Ecto neural progenitor cell (in vitro differentiated cells): ENCODE results near the gene CTDP1.
A peak's percentile ranks its signal among the peaks of the same experiment; 100 is the strongest.

Experiments
- DNase-seq: peaks from one replicate; pipeline ENCODE4 v3.0.0-alpha.2; 2018; ENCODE audit warnings: low spot score

CTDP1 gene

DNA sequence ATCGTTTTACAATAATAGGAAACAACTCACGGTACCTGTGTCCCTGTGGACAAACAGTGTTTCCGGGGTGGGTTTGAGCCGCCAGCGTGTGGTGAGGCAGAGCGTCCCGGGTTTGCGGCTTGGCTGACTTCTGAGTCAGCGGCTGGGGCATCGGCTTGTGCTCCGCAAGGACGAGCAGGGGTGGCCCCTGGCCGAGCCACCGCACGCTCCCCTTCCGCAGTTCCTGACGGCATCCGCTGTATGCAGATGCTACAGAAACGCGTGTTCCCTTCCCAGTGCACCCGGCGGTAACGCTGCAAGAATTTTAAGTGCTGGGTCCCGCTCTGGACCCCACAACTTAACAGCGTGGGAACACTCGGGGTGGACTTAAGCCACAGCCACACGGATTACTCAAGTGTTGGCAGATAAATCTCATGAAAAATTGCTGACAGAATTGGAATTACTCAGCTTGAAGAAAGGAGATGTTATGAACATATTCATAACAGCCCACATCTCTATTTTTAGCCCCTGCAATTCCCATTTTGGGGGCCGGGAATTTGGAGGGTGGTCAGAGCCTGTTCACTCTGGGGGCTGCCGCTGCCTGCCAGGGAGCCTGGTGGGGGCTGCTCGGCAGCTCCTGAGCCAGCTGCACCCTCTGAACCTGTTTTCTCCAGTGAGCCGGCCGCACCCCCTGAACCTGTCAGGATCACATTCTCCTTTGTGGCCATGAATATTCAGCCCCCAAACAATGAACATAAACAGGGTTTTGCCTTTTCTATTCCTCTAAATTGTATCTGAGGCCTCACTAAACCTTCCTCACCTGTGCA, 105.6 kb downstream of the CTDP1 start:
- no peak for DNase-seq

DNA sequence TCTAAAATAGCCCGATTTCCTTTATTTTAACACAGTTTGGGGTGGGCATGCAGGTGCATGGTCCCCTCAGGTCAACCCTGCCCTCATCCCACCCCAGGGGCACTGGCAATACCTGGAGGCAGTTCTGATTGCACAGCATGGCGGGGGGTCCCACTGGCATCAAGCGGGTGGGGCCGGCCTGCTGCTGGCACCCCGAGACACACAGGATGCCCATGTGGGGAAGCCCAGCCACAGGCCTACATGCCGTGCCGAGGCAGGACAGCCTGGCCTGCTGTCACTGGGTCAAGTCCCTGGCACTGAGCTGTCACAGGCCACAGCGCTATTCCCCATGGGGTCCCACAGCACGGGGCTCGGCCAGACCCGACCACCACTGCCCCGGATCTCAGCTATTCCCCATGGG, 106.2 kb downstream of the CTDP1 start:
- DNase-seq: no peak

DNA sequence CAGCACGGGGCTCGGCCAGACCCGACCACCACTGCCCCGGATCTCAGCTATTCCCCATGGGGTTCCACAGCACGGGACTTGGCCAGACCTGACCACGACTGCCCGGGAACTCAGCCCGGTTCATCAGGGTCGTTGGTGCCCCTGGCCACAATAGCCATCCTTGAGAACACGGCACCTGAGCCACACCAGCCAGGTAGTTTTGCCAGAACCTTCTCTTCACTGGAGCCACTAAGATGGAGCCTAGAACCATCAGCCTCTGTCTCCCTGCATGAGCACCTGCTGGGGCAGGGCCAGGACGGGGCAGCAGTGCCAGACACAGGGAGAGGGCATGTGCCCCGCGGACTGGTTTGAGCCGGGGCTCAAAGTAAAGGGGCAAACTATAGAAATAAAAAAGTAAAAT, 106.7 kb downstream of the CTDP1 start:
- no peak for DNase-seq

DNA sequence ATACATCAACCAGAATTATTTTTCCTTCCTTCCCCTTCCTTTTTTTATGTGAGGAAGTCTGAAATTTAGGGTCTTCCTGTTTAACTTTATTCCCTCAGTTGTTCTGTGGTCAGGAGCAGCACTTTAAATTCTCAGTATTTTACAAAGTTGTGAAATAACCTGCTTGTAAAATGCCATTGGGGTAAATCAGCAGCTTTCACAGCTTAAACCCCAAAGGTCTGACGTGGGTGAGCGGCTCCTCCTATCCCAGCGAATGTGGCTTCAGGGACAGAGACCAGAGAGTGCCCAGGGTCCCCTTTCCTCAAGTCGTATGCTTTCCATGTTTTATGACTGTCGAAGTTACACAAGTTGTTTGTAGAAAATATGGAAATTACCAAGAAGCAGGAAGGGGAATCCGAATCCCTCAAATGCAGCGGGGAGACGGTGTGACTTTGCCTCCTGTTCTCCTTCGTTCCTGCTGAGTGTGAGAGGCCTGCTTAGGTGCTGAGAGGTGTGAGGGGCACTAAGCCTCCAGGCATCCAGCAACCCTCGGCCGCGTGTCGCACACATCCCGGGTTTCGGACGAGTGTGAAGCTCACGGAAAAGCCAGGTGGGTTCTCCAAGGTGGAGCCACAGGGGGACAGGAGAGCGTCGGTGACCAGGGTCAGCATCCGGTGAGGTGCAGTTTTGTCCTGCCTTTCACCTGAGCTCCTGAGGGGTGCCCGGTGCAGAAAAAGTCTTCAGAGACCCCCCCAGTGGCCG, 107.4 kb downstream of the CTDP1 start:
- DNase-seq: no peak

DNA sequence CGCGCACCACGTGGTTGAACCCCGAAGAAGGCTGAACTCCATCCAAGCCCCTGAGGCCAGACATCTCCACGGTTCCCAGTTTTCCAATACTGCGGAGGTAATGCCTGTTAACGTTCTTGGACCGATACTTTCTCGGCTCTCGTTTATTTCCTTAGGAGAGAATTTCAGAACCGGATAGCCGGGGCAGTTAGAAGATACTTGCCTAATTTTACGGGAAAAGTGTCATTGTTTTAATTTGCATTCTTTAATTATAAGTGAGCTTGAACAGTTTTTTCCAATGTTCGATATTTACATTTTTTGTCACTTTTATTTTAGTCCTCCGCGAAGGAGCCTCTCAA, 107.9 kb downstream of the CTDP1 start:
- DNase-seq: no peak

DNA sequence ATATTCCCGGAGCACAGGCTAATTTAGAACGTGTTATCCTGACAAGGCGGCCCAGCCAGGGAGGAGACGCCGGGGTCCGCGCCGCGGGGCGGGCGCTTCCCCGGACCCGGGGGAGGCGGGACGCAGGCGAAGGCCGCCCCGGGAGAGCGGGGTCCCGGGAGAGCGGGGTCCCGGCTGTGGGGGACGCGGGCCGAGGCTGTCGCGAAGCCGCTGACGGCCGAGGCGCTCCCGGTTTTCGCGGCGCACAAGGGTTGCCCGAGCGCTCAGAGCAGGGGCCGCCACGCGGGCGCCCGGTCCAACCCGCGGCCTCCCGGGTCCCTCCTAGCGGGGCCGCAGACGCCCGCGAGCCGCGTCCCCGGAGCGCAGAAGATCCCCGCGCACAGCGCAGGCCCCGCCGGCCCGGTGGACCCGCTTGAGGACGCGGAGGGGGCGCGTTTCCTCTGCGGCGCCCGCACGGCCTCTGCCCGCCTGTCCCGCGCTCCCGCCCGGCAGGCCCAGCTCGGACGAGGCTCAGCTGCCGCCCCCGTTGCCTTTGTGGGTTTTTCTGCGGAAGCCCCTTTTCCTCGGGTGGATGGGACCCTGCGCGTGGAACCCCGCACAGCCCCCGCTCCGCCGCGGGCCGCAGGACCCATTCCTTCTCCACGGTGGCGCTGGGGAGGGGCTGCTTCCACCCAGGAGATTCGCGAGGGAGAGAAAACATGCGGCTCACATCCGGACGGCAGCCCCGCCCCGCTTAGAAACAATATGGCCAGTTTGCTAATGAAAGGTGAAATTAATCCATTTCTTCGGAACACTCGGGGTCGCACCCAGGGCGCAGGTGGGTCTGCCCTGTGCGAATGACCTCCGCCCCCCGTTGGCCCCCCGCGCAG, 108.5 kb downstream of the CTDP1 start:
- DNase-seq: no peak

DNA sequence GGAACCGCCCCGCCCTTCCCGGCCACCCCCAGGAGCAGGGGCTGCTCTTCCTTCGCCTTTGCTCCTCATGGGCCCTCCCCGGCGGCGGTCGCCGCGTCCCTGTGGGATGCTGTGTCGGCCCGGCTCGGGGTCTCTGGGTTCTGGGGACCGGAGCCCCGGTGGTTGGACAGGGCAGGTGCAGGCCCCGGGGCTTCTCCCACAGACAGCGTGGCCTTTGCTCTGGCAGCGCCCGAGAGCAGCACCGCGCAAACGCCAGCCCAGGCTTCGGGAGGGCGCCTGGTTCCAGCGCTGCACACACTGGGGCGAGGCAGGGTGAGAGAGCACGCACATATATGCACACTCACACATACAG, 109.1 kb downstream of the CTDP1 start:
- no peak for DNase-seq

DNA sequence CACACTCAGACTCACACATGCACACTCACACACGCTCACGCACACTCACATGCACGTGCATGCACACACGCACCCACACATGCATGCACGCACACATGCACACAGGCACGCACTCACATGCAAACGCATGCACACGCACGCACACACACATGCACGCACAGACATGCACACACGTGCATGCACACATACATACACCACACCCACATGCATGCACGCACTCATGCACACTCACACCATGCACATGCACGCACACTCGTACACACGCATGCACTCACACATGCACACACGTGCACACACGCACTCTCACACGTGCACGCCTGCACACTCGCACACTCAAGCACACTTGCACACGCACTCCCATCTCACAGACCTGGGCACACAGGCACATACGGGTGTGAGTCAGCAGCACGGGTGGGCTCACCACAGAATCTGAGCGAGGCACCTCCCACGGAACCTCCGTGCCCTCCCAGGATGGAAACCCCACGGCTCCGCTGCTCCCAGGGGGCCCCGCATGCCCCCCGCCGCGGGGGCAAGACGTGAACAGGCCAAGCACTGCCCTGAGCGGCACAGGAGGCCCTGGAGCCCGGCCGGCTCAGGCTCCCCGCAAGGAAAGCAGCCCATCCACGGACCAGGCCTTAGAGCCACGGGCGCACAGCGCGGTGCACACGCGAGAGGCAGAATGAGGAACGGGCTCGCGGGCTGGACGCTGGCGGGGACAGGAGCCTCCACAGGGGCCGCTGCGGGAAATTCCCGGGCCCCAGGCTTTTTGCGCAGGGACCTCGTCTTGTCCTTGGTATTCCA, 109.7 kb downstream of the CTDP1 start:
- DNase-seq: no peak

DNA sequence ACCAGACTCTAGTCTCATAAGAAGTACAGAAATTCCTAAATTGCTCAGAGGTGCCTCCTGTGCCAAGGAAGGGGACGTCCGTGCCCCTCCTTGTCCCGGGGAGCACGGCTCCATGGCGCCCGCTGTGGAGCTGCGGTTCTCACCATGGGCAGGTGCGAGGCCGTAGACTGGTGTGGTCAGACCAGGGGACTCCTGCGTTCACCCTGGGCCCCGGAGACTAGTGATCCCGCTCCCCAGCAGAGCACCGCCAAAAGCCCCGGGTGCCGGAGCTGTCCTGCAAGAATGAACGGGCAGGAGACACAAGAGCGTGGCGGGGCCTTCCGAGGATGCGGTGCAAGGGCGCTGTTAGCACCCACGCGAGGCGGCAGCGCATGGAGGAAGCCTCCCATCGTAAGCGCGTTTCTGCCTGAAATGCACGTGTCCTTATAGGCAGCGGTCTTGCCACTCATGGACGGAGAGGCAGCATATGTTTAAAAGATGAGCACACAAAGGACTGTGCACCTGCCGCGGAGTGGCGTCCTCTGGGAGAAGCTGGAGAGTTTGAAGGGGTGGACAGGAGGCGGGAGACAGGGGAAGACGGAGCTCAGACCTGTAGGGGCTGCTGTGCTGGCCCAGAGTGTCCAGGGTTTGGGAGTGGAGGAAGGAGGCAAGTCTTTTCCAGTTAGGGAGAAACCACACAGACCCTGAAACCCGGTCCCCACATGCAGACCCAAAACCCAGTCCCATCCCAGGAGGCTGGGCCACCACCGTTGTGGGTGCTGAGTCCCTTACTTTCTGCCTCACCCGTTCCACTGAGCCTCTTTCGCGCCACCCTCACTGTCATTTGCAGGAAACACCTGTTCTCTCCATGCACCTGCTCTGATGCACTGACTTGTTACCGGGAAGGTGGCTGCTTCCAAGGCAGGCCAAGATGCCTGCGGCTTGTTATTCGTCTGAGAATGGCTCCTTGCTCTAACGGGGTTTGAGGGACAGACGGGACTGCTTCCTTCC, 110.6 kb downstream of the CTDP1 start:
- DNase-seq: no peak

DNA sequence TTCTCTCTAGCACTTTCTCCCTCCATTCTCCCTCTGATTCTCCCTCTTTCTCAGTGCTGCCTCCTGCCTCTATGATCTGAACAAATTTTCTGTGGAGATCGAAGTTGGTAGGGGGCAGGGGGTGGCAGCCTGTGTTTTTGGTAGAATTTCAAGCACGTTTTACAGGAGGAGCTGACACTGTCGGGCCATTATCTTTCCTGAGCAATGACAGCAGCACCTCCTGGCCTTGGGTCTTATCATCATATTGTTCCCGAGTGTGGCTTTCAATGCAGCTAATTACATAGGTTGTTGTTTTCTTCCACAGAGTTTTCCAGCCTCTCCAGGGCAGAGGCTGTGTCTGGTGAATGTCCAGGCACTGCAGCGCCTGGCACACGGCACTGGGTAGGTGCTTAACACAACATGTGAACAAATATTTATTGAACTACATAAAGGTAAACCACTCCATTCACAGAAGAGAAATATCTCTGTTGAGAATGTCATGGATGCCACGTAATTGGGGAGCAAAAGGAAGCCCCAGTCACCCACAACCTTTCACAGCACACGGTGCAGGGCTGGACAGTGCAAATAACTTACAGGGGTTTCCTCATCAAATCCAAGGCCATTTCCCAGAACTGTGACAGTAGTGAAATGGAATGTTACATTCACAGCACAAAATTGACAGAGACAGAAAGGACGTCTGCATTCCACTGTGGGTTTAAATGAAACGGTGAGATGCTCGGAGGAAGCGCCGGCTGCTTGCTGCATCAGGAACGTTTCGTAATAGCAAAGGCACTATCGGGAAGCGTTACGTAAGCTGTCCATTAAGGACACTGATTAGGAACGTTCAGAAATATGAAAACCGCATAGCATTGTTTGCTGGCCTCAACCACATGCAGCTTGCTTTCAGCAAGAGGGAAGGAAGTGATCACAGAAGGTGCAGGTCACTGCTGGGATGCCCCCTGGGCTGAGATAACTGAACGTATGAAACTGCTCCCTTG, 111.7 kb downstream of the CTDP1 start:
- DNase-seq: no peak

DNA sequence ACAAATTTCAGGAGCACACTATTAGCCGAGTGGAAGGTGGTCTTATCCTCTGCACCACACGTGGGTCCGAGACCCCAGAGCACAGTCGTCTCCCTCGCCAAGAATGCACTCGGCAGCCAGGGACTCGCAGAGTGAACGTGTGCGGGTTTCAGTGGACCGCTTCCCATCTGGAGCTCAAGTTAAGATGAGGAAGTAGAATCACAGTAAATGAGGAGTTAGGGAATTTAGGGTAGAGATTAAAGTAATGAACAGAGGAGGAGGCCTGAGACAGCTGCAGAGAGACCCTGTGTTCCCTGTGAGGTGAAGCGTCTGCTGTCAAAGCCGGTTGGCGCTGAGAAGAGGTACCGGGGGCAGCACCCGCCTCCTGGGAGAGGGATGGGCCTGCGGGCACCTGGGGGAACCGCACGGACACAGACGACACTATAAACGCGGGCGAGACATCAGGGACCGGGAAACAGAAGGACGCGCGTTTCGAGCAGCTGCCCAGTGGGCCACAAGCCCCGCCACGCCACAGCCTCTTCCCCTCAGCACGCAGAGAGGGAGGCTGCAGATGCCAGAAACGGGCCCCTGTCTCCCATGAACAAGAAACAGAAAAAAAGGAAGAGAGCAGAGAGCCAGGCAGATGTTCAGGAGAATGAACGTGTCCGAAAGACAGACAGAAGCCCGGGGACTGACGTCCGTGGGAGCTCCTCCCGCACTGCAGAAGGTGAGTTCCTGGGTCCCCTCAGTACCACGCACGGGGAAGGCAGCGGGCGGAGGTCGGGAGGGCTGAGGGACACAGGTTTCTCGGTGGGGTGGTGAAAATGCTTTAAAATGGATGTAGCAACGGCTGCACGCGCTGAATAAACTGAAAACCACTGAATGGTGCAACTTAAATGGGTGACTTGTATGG, 112.7 kb downstream of the CTDP1 start:
- no peak for DNase-seq

DNA sequence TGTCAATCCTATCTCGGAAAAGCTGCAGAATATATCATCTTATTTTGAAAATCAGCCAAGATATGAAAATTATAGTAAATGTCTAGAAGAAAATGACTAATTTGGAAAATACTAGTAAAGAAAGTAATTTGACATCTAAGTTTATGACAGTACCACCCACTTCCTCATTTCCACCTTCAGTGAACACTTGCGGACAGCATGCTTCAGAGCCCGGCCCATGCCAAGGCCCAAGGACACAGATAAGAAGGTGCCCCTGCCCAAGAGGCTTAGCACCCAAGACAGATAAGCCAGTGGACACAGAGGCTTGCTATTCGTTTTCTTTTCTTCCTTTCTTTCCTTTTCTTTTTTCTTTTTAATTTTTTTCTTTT, 113.4 kb downstream of the CTDP1 start:
- DNase-seq: no peak

DNA sequence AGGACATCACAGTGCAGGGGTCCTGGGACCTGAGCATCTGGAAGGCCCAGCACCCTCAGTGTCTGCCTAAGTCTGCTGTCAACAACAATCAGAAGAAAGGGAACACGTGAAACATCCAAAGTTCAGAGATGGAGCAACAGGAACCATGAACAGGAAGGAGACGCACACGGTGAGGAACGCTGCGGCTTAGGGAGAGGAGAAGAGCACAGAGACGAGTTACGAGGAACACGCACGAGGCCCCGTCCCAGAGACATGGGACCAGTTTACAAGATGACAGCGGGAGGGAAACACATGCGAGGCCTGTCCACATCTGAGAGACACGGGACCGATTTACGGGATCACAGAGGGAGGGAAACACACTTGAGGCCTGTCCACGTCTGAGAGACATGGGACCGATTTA, 115.2 kb downstream of the CTDP1 start:
- DNase-seq: no peak

DNA sequence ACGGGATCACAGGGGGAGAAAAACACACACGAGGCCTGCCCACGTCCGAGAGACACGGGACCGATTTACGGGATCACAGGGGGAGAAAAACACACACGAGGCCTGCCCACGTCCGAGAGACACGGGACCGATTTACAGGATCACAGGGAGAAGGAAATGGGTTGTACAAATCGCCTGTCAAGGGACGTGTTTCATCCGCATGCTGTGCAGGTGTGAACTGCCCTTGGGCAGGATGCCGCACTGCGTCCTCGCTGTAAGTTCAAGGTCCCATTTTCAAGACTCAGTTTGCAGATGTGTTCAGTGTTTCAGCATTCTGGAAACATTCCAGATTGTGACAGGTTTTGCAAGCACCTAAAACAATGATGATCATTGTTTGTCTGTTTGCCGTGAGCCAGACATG, 115.8 kb downstream of the CTDP1 start:
- no peak for DNase-seq

DNA sequence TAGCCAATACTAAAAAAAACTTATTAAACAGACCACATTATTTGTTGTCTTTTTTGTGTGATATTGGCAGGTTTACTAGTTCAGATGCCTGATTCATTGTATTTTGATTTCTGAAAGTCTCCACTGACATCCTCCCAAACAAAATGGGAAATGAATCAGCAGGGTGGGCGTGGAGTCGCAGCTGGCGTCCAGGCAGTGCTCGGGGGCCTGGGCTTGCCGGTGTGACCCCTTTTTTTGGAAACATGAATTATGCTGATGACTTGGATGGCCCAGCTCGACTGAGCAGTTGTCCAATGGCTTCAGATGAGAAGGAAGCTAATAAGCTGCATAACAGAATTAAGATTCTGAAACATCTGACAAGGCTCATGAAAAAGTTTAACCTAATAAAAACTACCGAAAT, 116.4 kb downstream of the CTDP1 start:
- no peak for DNase-seq

DNA sequence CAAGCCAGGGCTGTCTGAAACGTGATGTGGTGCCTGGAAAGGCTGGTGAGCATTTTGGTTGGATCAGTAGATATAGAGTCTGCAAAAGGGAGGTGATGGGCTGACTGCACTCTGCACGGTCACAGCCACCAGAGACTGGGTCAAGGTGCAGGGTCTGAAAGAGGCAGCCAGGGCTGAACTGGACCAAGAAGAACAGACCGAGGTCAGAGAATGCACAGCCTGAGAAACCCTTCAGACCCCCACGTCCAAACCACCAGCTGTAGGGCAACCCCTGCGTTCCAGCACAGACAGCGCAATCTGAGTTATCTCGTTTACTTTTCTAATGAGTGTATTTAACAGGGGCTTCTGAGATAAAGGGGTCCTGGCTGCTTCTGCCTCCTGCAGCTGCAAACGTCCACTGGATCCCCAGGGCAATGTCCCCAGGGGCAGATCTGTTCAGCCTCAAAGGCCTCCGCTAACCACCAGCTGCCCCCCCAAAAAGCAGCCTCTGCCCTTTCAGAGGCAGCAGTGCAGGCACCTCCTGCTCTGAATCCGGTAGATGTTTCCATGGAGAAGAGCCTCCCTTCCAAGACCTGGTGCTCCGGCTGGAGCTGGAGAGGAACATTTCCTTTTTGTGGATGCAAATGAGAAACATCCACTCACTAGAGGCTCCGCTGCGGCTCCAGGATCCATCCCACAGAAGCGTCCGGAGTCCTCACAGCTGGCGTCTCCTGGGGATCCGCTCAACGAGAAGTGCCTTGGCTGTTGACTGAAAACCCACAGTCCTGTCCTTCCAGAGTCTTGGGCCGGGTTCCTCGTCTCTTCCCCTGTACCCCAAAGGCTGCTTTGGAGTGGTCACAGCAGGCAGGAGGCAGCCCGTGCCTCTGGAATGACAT, 117.2 kb downstream of the CTDP1 start:
- no peak for DNase-seq

DNA sequence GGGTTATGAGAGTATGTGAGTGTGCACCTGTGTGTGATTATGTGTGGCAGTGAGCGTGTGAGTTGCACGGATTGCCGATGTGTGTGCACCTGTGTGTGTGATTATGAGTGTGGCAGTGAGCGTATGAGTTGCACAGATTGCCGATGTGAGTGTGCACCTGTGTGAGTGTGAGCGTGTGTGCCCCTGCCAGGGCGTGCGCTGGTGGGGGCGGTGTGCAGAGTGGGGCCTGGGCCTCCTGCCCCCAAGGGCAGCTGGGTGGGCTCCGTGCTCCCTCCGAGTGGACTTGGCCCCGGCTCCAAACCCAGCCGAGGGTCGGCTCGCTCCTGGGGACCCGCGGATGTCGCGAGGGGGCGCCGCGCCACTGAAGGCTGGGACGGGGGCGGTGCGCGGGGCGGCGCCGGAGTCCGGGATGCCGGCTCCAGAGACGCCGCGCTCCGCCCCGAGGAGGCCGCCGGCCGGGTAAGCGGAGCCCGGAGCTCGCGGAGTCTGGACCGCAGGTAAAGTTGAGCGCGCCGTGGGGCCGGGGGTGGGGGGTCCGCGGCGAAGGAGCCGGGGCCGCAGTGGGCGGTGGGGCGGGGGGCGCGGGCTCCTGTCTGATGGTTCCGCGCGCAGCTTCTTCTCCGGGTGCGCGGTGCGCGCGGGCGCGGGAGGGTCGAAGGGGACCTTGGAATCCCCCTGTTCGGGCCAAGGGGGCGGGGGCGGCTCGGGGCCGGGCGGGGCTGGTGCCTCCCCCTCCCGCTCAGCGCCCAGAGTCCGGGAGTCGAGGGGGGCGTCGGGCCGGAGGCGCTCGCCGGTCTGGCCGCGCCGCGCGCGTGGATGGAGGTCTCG, 118.1 kb downstream of the CTDP1 start, which contains the start of gene KCNG2:
TSS of gene KCNG2 (plus strand) at position 421 of the 828 bp plus-strand sequence. CDS start 65,730 bp downstream, outside the sequence.
- peak; percentile 81 for DNase-seq
